Fibroblast of skin of abdomen (primary cell): ENCODE data around the gene TRIM61. TPM values are rescaled to one million over a fixed set of nuclear protein-coding genes. Genes with fewer than 3 reads are reported as not detected.
A peak's percentile ranks its signal among the peaks of the same experiment; 100 is the strongest.
"Not testable (repeated sequence)": the region's sequence is repeated elsewhere in the genome, so short reads cannot be mapped to it uniquely, and the experiment has no call there.

ENCODE experiments used
- DNase-seq: peaks from one replicate; pipeline ENCODE4 v3.0.0-alpha.2; 2013
- polyA plus RNA-seq, 2 experiments: library from polyadenylated mRNA; unstranded; fragments of 120-200 nt; gene quantifications; one replicate each; pipeline ENCODE4 v1.2.1, GENCODE V29; 2013; ENCODE audit not compliant: insufficient read length in 2 of 2

TRIM61 gene
- 4.1 TPM for polyA plus RNA-seq (2013, experiment 1 of 2; ENCODE audit: insufficient read length)
- 3.1 TPM for polyA plus RNA-seq (2013, experiment 2 of 2; ENCODE audit: insufficient read length)

GRCh38 chr4:164977243-164978164, at the start of gene TRIM61:
TSS of gene TRIM61 (minus strand) at chr4:164977657. CDS start at chr4:164970002, 7,655 bp downstream.
- DNase-seq: peak; percentile 73

GRCh38 chr4:165025782-165026181, 48.3 kb upstream of the TRIM61 start:
- DNase-seq: not testable (repeated sequence)

GRCh38 chr4:165019995-165020394, 42.5 kb upstream of the TRIM61 start:
- not testable (repeated sequence) for DNase-seq

- DNase-seq: no peak
Measured at GRCh38 chr4:165016971-165017370, 39.5 kb upstream of the TRIM61 start.

- no peak for DNase-seq
Measured at GRCh38 chr4:165013691-165014090, 36.2 kb upstream of the TRIM61 start.

- DNase-seq: no peak
Measured at GRCh38 chr4:165011403-165011802, 33.9 kb upstream of the TRIM61 start.

GRCh38 chr4:165010991-165011390, 33.5 kb upstream of the TRIM61 start:
- no peak for DNase-seq

- DNase-seq: no peak
Measured at GRCh38 chr4:165010487-165010886, 33.0 kb upstream of the TRIM61 start.

GRCh38 chr4:165009493-165010227, 32.2 kb upstream of the TRIM61 start:
- DNase-seq: no peak

- DNase-seq: no peak
Measured at GRCh38 chr4:165006886-165007285, 29.4 kb upstream of the TRIM61 start.

GRCh38 chr4:165006456-165006855, 29.0 kb upstream of the TRIM61 start:
- DNase-seq: no peak

- no peak for DNase-seq
Measured at GRCh38 chr4:165005352-165005925, 28.0 kb upstream of the TRIM61 start.

GRCh38 chr4:165001957-165002356, 24.5 kb upstream of the TRIM61 start:
- DNase-seq: not testable (repeated sequence)

GRCh38 chr4:164998526-164999080, 21.1 kb upstream of the TRIM61 start:
- DNase-seq: not testable (repeated sequence)

GRCh38 chr4:164997941-164998340, 20.5 kb upstream of the TRIM61 start:
- no peak for DNase-seq

- DNase-seq: no peak
Measured at GRCh38 chr4:164997324-164997723, 19.9 kb upstream of the TRIM61 start.

- DNase-seq: not testable (repeated sequence)
Measured at GRCh38 chr4:164996123-164996522, 18.7 kb upstream of the TRIM61 start.

- not testable (repeated sequence) for DNase-seq
Measured at GRCh38 chr4:164990786-164991185, 13.3 kb upstream of the TRIM61 start.

GRCh38 chr4:164989471-164989870, 12.0 kb upstream of the TRIM61 start:
- no peak for DNase-seq

- not testable (repeated sequence) for DNase-seq
Measured at GRCh38 chr4:164971929-164972328, 5.5 kb downstream of the TRIM61 start.

- DNase-seq: peak; percentile 22
Measured at GRCh38 chr4:164959896-164960295, 17.6 kb downstream of the TRIM61 start.

GRCh38 chr4:164959421-164959820, 18.0 kb downstream of the TRIM61 start:
- DNase-seq: peak; percentile 15
